ENCODE results near the gene MALT1. TPM values are rescaled to one million over a fixed set of nuclear protein-coding genes. Genes with fewer than 3 reads are reported as not detected.

MALT1 gene
- total and polyA plus RNA-seq, 2 donors from 2014 or later, result 10.4 to 39.4 TPM

DNA sequence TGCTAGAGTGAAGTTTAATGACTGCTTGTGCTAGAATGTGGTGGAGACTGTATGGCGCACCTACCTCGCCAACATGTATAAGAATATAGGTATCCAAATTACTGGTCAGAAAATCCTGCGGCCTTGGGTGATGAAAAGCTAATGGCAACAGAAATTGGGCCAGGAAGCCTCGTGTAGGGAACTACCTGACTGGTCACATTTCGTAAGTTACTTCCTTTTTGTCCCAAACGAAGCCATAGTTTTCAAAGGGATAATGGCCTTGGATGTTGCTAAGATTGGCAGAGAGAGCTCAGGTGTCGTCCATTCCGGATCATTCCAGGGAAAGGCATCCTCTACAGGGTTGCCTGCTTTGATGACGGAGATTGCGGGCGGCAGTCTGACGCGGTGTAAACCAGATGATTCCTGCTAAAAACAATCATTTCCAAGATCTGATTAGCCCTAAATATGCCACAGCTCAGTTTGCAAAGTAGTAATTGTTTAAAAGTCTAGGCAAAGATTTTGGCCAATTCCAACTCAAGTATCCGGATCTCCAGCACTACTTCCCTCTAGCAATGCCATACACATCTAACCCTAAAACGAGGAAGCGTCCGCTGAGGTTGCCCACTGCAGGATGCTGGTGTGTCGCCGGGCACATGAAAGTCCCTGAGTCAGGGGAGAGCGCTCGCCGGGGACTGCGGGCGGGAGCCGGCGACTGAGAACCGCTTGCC is 708 bp upstream of the MALT1 start:
- Histone ChIP-seq H3K27me3 (ENCODE audit: control insufficient read depth, insufficient read depth, low read length) (no peaks in the 10 kb centered on the region), H3K9me3 (ENCODE audit: control insufficient read depth in 2 of 3, insufficient read depth in 1 of 3, low read length in 3 of 3) (no peaks in the 10 kb centered on the region), H3K27ac (ENCODE audit: low read depth in 2 of 2, low read length in 2 of 2) (peak overlapping the region in 1 of 2 donors; percentile 23), H3K36me3 (ENCODE audit: control insufficient read depth in 2 of 3, insufficient read depth in 3 of 3, low read length in 3 of 3) (no peaks in the 10 kb centered on the region), H3K9ac (ENCODE audit: low read length in 3 of 3) (peak overlapping the region in 2 of 3 donors; percentile 38), H3K4me1 (ENCODE audit: control insufficient read depth in 2 of 3, insufficient read depth in 2 of 3, low read depth in 1 of 3, low read length in 3 of 3) (peaks cover 0 to 3% (median 0%) of the 10 kb centered on the region in 3 donors), H3K4me3 (ENCODE audit: low read length in 3 of 3) (peak overlapping the region; percentile 50 to 77 (median 63))
- TF ChIP-seq, protein P1, sequence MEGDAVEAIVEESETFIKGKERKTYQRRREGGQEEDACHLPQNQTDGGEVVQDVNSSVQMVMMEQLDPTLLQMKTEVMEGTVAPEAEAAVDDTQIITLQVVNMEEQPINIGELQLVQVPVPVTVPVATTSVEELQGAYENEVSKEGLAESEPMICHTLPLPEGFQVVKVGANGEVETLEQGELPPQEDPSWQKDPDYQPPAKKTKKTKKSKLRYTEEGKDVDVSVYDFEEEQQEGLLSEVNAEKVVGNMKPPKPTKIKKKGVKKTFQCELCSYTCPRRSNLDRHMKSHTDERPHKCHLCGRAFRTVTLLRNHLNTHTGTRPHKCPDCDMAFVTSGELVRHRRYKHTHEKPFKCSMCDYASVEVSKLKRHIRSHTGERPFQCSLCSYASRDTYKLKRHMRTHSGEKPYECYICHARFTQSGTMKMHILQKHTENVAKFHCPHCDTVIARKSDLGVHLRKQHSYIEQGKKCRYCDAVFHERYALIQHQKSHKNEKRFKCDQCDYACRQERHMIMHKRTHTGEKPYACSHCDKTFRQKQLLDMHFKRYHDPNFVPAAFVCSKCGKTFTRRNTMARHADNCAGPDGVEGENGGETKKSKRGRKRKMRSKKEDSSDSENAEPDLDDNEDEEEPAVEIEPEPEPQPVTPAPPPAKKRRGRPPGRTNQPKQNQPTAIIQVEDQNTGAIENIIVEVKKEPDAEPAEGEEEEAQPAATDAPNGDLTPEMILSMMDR (IDR thresholded peaks at IDR 0.05; ENCODE audit: borderline replicate concordance, extremely low read depth, insufficient read depth), result no peak
- FAIRE-seq (no peak), DNase-seq (peak in 1 of 5 donors; percentile 48)
- intact Hi-C loops (cut with DNase I), result no loop called here

DNA sequence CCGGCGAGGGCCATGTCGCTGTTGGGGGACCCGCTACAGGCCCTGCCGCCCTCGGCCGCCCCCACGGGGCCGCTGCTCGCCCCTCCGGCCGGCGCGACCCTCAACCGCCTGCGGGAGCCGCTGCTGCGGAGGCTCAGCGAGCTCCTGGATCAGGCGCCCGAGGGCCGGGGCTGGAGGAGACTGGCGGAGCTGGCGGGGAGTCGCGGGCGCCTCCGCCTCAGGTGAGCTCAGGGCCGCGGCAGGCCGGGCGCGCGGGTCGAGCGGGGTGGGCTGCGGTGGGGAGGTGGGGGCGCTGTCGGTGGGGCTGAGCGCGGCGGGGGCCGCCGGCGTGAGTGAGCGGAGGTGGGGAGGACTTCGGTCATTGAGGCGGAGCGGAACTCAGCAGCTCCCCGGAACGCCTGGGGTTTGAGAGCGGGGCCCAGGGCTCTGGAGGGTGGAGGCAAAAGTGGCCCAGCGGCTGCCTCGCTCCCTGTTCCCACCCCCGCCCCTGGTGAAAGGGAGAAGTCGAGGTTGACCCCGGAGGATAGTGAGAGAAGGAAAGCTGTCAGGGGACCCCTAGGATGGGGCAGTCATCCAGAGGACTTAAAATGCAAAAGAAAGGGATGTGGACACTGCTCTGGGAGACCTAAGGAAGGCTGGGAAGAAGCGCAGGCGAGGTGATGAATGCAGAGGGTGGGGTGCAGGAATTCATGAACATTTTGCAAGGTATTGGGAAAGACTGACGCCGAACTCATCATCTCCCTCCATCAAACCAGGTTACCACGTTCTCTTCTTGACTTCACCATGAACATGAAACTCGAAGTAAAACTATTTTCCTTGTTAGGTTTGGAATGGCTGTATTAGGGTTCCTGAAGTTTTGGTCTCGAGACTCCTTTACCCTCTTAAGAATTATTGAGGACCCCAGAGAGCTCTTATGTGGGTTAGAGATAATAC is 633 bp downstream of the MALT1 start:
- H3K9ac ChIP-seq (ENCODE audit: low read length in 3 of 3), result peak overlapping the region; percentile 68 to 87 (median 73)
- intact Hi-C loops (cut with DNase I), result no loop called here
- FAIRE-seq, result no peak

DNA sequence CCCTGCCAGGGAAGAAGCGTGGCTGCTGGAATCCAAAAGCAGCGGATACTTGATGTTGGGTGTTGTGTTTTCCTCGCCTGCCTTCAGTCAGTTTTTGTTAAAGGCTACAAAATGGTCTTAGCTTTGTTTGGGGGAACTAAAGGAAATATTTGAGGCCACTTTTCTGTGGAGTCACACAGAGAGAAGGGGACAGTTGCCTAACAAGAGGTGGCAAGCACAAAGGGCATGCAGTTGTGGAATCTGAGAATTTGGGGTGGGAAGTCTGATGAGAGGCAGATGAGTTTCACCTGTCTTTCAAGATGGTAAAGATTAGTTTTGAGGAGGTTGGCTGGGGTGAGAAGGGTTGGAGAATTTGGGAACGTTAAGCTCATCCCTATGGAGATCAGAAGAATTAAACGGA is 2.9 kb downstream of the MALT1 start:
- Histone ChIP-seq H3K36me3 (ENCODE audit: control insufficient read depth in 2 of 3, insufficient read depth in 3 of 3, low read length in 3 of 3) (no peaks in the 10 kb centered on the region), H3K27me3 (ENCODE audit: control insufficient read depth, insufficient read depth, low read length) (no peaks in the 10 kb centered on the region), H3K9ac (ENCODE audit: low read length in 3 of 3) (no peak overlapping the region), H3K4me3 (ENCODE audit: low read length in 3 of 3) (no peak overlapping the region), H3K4me1 (ENCODE audit: control insufficient read depth in 2 of 3, insufficient read depth in 2 of 3, low read depth in 1 of 3, low read length in 3 of 3) (peaks cover 0 to 3% (median 0%) of the 10 kb centered on the region in 3 donors), H3K9me3 (ENCODE audit: control insufficient read depth in 2 of 3, insufficient read depth in 1 of 3, low read length in 3 of 3) (no peaks in the 10 kb centered on the region), H3K27ac (ENCODE audit: low read depth in 2 of 2, low read length in 2 of 2) (no peak overlapping the region)
- DNase-seq, result no peak
- no peak for FAIRE-seq
- intact Hi-C loops (cut with DNase I), result no loop called here
- TF ChIP-seq, protein P1 (IDR thresholded peaks at IDR 0.05; ENCODE audit: borderline replicate concordance, extremely low read depth, insufficient read depth), result no peak

More for the DNA sequence above, 633 bp downstream of the MALT1 start:
- TF ChIP-seq, protein P1 (IDR thresholded peaks at IDR 0.05; ENCODE audit: borderline replicate concordance, extremely low read depth, insufficient read depth), result no peak
- Histone ChIP-seq H3K4me3 (ENCODE audit: low read length in 3 of 3) (peak overlapping the region; percentile 82 to 92 (median 88)), H3K27me3 (ENCODE audit: control insufficient read depth, insufficient read depth, low read length) (no peaks in the 10 kb centered on the region), H3K4me1 (ENCODE audit: control insufficient read depth in 2 of 3, insufficient read depth in 2 of 3, low read depth in 1 of 3, low read length in 3 of 3) (peaks cover 0 to 3% (median 0%) of the 10 kb centered on the region in 3 donors), H3K9me3 (ENCODE audit: control insufficient read depth in 2 of 3, insufficient read depth in 1 of 3, low read length in 3 of 3) (no peaks in the 10 kb centered on the region), H3K27ac (ENCODE audit: low read depth in 2 of 2, low read length in 2 of 2) (peak overlapping the region; percentile 69 to 91), H3K36me3 (ENCODE audit: control insufficient read depth in 2 of 3, insufficient read depth in 3 of 3, low read length in 3 of 3) (no peaks in the 10 kb centered on the region)
- DNase-seq, result peak in 2 of 5 donors; percentile 61 to 91
